Dedifferentiated amniotic fluid mesenchymal stem cell (primary cell): Measurements from ENCODE around the gene PLEKHO2.
A peak's percentile ranks its signal among the peaks of the same experiment; 100 is the strongest.
"Not testable (repeated sequence)": the region's sequence is repeated elsewhere in the genome, so short reads cannot be mapped to it uniquely, and the experiment has no call there.

Experiments
- DNase-seq: peaks from one replicate; pipeline ENCODE4 v3.0.0-alpha.2; 2016; ENCODE audit errors: extremely low spot score

PLEKHO2 gene

GRCh38 chr15:64841344-64842095, at the start of gene PLEKHO2:
TSS of gene PLEKHO2 (plus strand) at chr15:64841915. CDS start at chr15:64842017, 102 bp downstream.
- DNase-seq = peak; percentile 90

GRCh38 chr15:64792282-64792681, 49.4 kb upstream of the PLEKHO2 start:
- DNase-seq = no peak

GRCh38 chr15:64795299-64795698, 46.4 kb upstream of the PLEKHO2 start:
- DNase-seq = not testable (repeated sequence)

- not testable (repeated sequence) for DNase-seq
Observed at GRCh38 chr15:64795921-64796320, 45.8 kb upstream of the PLEKHO2 start.

- DNase-seq = not testable (repeated sequence)
Observed at GRCh38 chr15:64798905-64799304, 42.8 kb upstream of the PLEKHO2 start.

- DNase-seq = no peak
Observed at GRCh38 chr15:64800476-64800875, 41.2 kb upstream of the PLEKHO2 start.

GRCh38 chr15:64803526-64803925, 38.2 kb upstream of the PLEKHO2 start:
- no peak for DNase-seq

GRCh38 chr15:64804619-64805018, 37.1 kb upstream of the PLEKHO2 start:
- DNase-seq = no peak

GRCh38 chr15:64806509-64806908, 35.2 kb upstream of the PLEKHO2 start:
- no peak for DNase-seq

- DNase-seq = no peak
Observed at GRCh38 chr15:64807051-64807749, 34.5 kb upstream of the PLEKHO2 start.

- no peak for DNase-seq
Observed at GRCh38 chr15:64807751-64808222, 33.9 kb upstream of the PLEKHO2 start.

- DNase-seq = no peak
Observed at GRCh38 chr15:64808785-64809453, 32.8 kb upstream of the PLEKHO2 start.

GRCh38 chr15:64809649-64810496, 31.8 kb upstream of the PLEKHO2 start:
- DNase-seq = peak; percentile 58

- DNase-seq = no peak
Observed at GRCh38 chr15:64810497-64811326, 31.0 kb upstream of the PLEKHO2 start.

GRCh38 chr15:64813075-64813474, 28.6 kb upstream of the PLEKHO2 start:
- no peak for DNase-seq

GRCh38 chr15:64814283-64814682, 27.4 kb upstream of the PLEKHO2 start:
- DNase-seq = not testable (repeated sequence)

GRCh38 chr15:64814965-64815364, 26.8 kb upstream of the PLEKHO2 start:
- not testable (repeated sequence) for DNase-seq

- no peak for DNase-seq
Observed at GRCh38 chr15:64816452-64816851, 25.3 kb upstream of the PLEKHO2 start.

- DNase-seq = no peak
Observed at GRCh38 chr15:64824929-64825430, 16.7 kb upstream of the PLEKHO2 start.
